Measurements from ENCODE around the gene KMT2D. TPM values are rescaled to one million over a fixed set of nuclear protein-coding genes. Genes with fewer than 3 reads are reported as not detected.

The KMT2D gene
- total RNA-seq, 2 experiments from 2014 or later, result 41.8 to 129 TPM

- Histone ChIP-seq H3K36me3 (ENCODE audit: insufficient read depth, low read length) (peaks cover 17% of the 10 kb centered on the region), H3K79me2 (ENCODE audit: insufficient read depth, low read depth, low read length) (peaks cover 6% of the 10 kb centered on the region; the same call in 1 of the 2 replicates), H3K4me1 (ENCODE audit: insufficient read depth, low read length, poor library complexity, severe bottlenecking) (peaks cover 22% of the 10 kb centered on the region), H3K4me2 (ENCODE audit: low read length) (no peak overlapping the region), H2AFZ (ENCODE audit: low read length) (no peak overlapping the region), H3K9me3 (ENCODE audit: low read length) (no peaks in the 10 kb centered on the region), H3K4me3 (ENCODE audit: low read depth, low read length, poor library complexity, severe bottlenecking) (no peak overlapping the region), H3K27ac (ENCODE audit: low read depth, low read length, poor library complexity, severe bottlenecking) (no peak overlapping the region), H4K20me1 (ENCODE audit: insufficient read depth, low read length) (no peaks in the 10 kb centered on the region), H3K9me2 (ENCODE audit: insufficient read depth, low read length) (no peaks in the 10 kb centered on the region)
- intact Hi-C loops (cut with micrococcal nuclease; ENCODE audit: unreplicated experiment), result loop anchor here (5.0 kb wide), 1 partner anchor 117 kb away; the partner anchor contains the start of gene TUBA1B
- BruUV-seq (replicated peaks), result no TSS peak
- ChIA-PET CTCF (ENCODE audit: unreplicated experiment) (interaction anchor here (2.0 kb wide), 1 partner anchor 18 kb away, joined by 9 read pairs; no protein-coding TSS in a partner anchor), POLR2A (interaction anchor here (0.5 kb wide), 2 partner anchors 58 to 115 kb away, joined by 3 to 4 read pairs; partner anchors contain the start of gene ARF3)
- no peak for DNase-seq (ENCODE audit: low spot score)
- TF ChIP-seq CTCF (conservative IDR thresholded peaks at IDR 0.05; ENCODE audit: low read length) (no peak), EZH2phosphoT487 (IDR thresholded peaks at IDR 0.05; ENCODE audit: borderline replicate concordance, low read depth, low read length) (no peak)
These were observed 45.4 kb downstream of the KMT2D start for GRCh38 chr12:49015196-49015595.

GRCh38 chr12:49014547-49014946 lies 46.0 kb downstream of the KMT2D start:
- CTCF ChIA-PET (ENCODE audit: unreplicated experiment), result interaction anchor here (2.0 kb wide), 1 partner anchor 18 kb away, joined by 9 read pairs; no protein-coding TSS in a partner anchor
- Histone ChIP-seq H3K4me2 (ENCODE audit: low read length) (no peak overlapping the region), H4K20me1 (ENCODE audit: insufficient read depth, low read length) (no peaks in the 10 kb centered on the region), H3K4me1 (ENCODE audit: insufficient read depth, low read length, poor library complexity, severe bottlenecking) (peaks cover 16% of the 10 kb centered on the region), H3K9me2 (ENCODE audit: insufficient read depth, low read length) (no peaks in the 10 kb centered on the region), H2AFZ (ENCODE audit: low read length) (no peak overlapping the region), H3K4me3 (ENCODE audit: low read depth, low read length, poor library complexity, severe bottlenecking) (no peak overlapping the region), H3K9me3 (ENCODE audit: low read length) (no peaks in the 10 kb centered on the region), H3K36me3 (ENCODE audit: insufficient read depth, low read length) (peaks cover 20% of the 10 kb centered on the region), H3K79me2 (ENCODE audit: insufficient read depth, low read depth, low read length) (peaks cover 6% of the 10 kb centered on the region; the same call in 1 of the 2 replicates), H3K27ac (ENCODE audit: low read depth, low read length, poor library complexity, severe bottlenecking) (no peak overlapping the region)
- POLR2A ChIA-PET, result interaction anchor here (0.5 to 0.7 kb wide), 3 partner anchors 57 to 118 kb away, joined by 3 to 4 read pairs (median 3); partner anchors contain the start of gene ARF3
- BruUV-seq (replicated peaks), result no TSS peak
- intact Hi-C loops (cut with micrococcal nuclease; ENCODE audit: unreplicated experiment), result no loop called here
- no peak for DNase-seq (ENCODE audit: low spot score)
- TF ChIP-seq CTCF (conservative IDR thresholded peaks at IDR 0.05; ENCODE audit: low read length) (no peak), EZH2phosphoT487 (IDR thresholded peaks at IDR 0.05; ENCODE audit: borderline replicate concordance, low read depth, low read length) (no peak)

- no peaks in the 10 kb centered on the region for H4K20me1 ChIP-seq (ENCODE audit: insufficient read depth, low read length)
- ChIA-PET CTCF (ENCODE audit: unreplicated experiment) (no interaction called here), POLR2A (no interaction called here)
- H3K79me2 ChIP-seq (ENCODE audit: insufficient read depth, low read depth, low read length), result peaks cover 6% of the 10 kb centered on the region; the same call in 1 of the 2 replicates
- no peak overlapping the region for H3K27ac ChIP-seq (ENCODE audit: low read depth, low read length, poor library complexity, severe bottlenecking)
- no peaks in the 10 kb centered on the region for H3K9me3 ChIP-seq (ENCODE audit: low read length)
- H3K4me2 ChIP-seq (ENCODE audit: low read length), result no peak overlapping the region
- BruUV-seq (replicated peaks), result no TSS peak
- no peaks in the 10 kb centered on the region for H3K9me2 ChIP-seq (ENCODE audit: insufficient read depth, low read length)
- peaks cover 20% of the 10 kb centered on the region for H3K36me3 ChIP-seq (ENCODE audit: insufficient read depth, low read length)
- DNase-seq (ENCODE audit: low spot score), result no peak
- no peak for TF ChIP-seq CTCF (conservative IDR thresholded peaks at IDR 0.05; ENCODE audit: low read length)
- TF ChIP-seq EZH2phosphoT487 (IDR thresholded peaks at IDR 0.05; ENCODE audit: borderline replicate concordance, low read depth, low read length), result no peak
- H3K4me3 ChIP-seq (ENCODE audit: low read depth, low read length, poor library complexity, severe bottlenecking), result no peak overlapping the region
- no peak overlapping the region for H2AFZ ChIP-seq (ENCODE audit: low read length)
- H3K4me1 ChIP-seq (ENCODE audit: insufficient read depth, low read length, poor library complexity, severe bottlenecking), result peaks cover 9% of the 10 kb centered on the region
- intact Hi-C loops (cut with micrococcal nuclease; ENCODE audit: unreplicated experiment), result no loop called here
These were observed 47.2 kb downstream of the KMT2D start for GRCh38 chr12:49013428-49013827.
